GM18507 (cell line): ENCODE measurements around the gene OPN1SW.

Source experiments
- DNase-seq: peaks from one replicate; pipeline ENCODE4 v3.0.0; 2011; ENCODE audit warnings: low read depth; ENCODE audit not compliant: insufficient read length; ENCODE audit errors: extremely low spot score
- FAIRE-seq: peaks from 2 replicates; lab custom pipeline; 2011; peaks lifted over from hg19 to GRCh38; lab: Jason Lieb, UNC

Gene OPN1SW

DNA sequence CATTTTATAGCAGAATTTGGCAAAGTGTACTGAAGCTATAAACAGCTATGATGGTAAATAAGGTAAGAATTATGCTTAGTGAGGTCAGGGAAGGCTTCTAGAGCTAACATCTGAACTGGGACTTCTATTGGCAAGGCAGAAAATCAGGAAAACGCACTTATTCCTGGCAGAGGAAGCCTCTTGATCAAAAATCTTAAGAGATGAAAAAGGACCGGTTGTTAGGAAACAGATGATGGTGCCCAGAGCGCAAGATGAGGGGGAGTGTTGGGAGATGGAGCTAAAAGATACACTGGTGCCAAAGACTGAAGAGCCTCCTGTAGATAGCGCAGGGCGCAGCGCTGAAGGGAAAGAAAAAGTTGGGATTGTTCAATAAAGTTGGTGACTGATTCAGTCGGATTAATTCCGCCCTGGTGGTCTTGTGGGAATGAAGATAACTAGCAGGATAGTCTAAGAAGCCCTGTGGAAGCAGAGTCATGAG, 37.0 kb downstream of the OPN1SW start:
- peak; percentile 12 for FAIRE-seq
- no peak for DNase-seq

DNA sequence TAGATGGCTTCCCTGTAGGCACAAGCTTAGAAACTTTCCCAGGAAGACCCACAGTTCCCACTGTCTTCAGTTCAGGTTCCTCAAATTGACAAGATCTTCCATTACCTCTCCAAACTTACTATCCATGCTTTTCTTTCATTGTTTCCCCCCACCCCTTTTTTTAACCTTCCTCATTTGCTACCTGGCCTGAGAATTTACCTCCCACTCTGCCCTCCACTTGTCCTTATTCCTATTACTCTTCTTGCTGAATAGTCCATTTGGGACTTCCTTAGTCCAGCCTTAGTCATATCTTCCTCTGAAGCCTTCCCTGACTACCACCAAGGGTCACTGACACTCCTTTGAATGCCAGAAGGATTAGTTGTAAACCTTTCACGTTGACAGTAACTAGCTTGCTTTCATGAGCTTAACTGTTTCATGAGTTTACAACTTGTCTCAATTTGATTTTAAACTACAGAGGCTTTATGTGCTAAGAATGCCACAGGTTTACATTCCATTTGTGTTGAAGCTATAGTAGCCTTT, 37.7 kb downstream of the OPN1SW start:
- no peak for FAIRE-seq
- no peak for DNase-seq

DNA sequence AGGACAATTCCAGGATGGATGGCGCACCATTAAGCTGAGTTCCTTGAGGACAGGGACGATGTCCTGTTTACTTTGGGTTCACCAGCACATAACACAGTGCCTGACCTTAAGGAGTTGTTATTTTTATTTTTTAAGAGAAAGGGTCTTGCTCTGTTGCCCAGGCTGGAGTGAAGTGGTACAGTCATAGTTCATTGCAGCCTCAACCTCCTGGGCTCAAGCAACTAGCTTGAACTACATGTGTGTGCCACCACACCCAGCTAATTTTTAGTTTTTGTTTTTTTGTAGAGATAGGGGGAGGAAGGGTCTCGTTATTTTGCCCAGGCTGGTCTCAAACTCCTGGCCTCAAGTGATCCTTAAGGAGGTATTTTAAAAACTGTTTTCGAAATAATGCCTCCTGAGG, 38.2 kb downstream of the OPN1SW start:
- no peak for FAIRE-seq
- no peak for DNase-seq

DNA sequence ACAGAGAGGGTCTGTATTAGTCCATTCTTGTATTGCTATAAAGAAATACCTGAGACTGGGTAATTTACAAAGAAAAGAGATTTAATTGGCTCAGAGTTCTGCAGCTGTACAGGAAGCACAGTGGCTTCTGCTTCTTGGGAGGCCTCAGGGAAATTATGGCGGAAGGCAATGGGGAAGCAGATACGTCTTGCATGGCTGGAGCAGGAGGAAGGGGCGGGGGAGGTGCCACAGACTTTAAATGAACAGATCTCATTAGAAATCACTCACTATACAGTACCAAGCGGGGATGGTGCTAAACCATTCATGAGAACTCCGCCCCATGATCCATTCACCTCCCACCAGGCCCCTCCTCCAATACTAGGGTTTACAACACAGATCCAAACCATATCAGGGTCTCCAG, 40.2 kb downstream of the OPN1SW start:
- DNase-seq, result no peak

DNA sequence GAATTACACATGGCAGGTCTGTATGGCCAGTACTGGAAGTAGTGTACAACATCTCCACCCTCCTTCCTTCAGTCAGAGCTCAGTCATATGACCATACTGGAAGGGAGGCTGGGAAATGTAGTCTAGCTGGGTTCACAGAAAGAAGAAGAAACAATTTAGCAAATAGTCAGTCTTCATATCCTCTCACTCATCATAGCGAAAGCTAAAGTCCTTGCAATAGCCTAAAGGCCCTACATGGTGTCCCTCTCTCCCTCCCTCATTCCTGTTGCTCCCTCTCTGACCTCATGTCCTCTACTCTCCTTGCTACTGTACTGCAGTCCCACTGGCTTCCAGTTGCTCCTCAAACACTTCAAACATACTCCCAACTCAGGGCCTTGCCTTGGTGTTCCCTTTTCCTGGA, 40.7 kb downstream of the OPN1SW start:
- FAIRE-seq (no peak), DNase-seq (no peak)

More for the DNA sequence above, 40.2 kb downstream of the OPN1SW start:
- FAIRE-seq, result no peak

DNA sequence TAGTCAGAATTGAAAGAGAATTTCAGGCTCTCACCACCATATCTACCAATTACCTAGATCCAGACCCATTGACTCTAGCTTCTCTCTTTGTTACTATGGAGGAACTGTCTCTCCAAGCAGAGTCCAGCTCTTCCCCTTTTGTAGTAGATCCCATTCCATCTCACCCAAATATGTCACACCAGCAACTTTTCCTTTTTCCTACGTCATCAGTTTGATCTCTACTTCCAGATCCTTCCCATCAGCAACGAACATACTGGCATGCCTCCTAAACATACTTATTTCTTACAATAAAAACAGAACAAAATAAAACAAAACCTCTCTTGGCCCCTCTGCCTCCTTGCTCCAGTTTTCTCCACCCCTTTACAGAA, 42.3 kb downstream of the OPN1SW start:
- DNase-seq, result no peak
- FAIRE-seq, result no peak

DNA sequence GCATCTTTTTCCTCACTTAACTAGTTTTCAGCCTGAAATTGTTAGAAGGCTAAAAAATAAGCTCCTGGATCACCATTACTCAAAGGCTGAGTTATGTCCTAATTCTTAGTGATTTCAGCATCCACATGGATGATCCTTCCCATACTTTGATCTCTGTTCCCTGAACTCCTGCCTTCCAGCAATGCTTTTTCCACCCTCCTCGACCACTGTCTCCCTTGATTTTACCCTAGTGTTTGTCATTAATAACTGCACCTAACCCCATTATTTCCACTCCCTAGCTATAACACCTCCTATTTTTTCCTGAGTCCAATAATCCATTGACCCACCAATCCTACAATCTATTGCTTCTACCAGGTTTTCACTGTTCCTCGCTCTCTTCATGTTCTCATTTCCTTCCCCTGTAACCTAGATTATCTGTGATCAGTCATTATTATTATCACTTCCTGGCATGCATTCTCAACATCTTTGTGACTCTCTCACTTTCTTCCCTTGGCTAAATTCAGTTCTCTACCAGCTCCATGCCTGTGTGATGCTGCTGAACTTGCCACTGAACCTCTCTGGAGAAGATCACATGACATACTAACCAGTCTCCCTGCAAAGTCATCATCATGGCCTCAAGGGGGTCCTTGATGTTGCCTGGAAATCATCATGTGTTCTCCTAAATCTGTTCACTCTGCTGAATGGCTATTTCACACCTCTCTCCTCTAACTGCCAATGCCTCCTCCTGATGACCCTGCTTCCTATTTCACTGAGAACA, 42.9 kb downstream of the OPN1SW start:
- no peak for FAIRE-seq
- DNase-seq, result no peak

DNA sequence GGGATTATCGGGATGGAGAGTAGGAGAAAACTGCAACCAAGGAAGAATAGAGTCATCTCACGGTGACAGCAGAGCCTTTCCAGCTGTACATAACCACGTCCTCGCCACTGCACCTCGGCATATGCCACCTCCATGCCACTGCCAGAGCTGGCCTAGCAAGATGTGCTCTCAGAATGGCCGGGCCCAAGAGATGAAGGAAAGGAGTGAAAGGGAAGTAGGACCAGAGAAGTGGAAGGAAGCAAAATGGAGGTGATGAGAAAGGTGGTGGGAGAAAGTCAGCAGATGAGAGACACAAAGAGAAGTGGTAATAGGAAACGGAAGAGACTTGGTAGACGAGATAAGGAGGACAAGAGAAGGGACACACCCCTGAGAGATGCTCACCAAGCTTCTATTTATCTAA, 44.4 kb downstream of the OPN1SW start:
- DNase-seq (no peak), FAIRE-seq (no peak)

DNA sequence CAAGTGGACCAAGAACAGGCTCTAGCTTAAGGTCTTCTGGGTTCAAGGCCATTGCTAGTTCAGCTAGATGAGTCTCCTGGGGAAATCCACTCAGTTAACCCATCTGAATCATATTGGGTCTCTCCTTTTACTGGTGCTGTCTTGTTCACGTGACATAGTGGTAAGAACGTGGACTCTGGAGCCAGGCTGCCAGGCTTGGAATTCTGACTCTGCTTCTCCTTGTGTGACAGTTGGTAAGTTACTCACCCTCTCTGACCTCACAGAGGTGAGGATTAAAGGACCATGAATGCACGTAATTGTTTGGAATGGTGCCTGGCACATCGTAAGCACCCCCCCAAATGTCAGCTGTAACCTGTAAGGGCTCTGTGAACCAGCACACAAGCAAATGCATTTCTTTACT, 46.1 kb downstream of the OPN1SW start:
- DNase-seq (no peak), FAIRE-seq (no peak)

DNA sequence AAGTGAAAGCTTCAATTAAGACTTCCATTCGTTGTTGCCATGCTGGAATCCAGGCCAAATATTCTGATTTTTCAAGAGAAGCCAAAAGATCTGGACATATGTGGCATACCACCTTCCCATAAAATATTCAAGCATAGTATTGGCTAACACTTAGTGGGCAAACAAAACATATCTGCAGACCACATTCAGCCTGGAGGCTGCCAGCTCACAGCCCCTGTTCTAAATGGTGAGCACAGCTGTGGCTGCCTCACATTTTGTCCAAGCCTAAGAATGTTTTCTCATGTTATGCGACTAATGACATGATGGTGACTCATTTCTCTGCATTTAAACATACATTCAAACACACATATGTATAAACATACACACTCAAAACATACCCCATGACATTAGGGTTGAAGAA, 47.0 kb downstream of the OPN1SW start:
- no peak for DNase-seq
- FAIRE-seq, result no peak

DNA sequence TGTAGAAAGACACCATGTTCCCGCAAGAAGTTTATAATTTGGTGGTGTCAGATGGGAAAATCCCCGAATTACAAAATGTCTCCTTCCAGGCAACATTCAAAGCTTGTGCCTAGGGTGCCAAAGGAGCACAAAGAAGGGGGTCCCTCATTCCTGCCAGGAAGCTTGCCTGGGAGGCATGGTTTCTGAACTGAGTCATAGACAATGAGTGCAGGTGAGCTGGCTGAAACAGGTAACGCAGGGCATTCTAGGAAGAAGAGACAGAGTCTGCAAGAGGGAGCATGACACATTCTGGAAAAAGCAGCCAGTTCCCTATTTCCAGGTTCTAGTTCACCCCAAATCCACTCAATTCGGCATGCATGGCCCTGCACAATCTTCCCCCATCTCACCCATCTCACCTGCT, 48.4 kb downstream of the OPN1SW start:
- FAIRE-seq, result no peak

DNA sequence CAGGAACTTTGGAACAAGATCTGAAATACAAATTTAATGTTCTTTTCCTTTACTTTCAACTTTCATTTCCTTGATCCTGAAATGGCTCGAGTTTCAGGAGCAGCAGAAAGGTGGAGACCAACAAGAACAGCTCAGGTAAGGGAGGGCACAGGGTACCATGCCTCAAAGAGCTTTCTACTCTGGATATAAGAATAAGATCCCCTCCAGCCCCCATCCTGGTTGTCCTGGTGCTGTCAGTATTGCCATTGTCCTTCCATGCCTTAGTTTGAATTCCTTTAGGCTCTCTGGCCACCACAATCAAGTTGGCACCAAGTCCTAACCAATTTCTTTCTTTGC, 48.9 kb downstream of the OPN1SW start:
- no peak for FAIRE-seq
- DNase-seq, result no peak

More for the DNA sequence above, 48.4 kb downstream of the OPN1SW start:
- no peak for DNase-seq

DNA sequence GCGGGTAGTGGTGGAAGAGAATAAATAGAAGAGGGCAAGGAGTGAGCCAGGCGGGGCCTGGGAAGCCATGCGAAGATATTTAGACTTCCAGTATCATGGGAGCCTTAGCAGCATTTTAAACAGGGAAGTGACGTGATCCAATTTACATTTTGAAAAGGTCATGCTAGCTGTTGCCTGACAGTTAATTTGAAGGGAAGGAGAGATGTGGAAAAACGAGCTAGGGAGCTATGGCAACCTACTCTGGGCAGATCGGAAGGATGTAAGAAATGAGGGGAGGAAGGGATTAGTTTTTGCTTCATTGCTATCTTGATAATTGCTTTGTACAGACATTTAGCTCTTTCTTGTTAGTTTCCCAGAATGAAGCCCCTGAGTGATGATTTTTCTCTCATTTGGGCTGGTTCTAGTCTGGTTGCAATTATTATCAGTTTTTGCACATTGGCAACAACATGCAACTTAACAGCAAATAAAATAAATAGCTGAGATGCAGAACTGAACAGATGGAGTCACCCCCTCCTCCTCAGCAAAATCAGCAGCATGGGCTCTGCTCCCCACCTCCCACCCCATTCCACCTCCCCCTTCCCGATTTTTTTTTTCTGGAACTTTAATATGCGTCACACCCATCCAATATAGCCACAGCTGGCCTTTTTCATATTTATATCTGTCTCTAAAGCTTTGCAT, 49.4 kb downstream of the OPN1SW start:
- no peak for FAIRE-seq

DNA sequence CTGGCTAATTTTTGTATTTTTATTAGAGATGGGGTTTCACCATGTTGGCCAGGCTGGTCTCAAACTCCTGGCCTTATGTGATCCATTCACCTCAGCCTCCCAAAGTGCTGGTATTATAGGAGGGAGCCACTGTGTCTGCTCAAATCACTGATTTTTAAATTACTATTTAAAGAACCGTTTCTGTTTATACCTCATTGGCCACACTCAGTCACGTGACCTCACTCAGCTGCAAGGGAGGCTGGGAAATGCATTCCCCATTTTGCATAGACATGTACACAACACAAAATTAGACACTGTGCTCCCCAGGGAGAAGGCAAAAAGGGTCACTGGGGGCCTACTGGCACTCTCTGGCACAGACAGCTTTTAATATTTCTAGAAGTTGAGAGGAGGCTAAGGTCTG, 50.1 kb downstream of the OPN1SW start:
- FAIRE-seq (no peak), DNase-seq (no peak)

More for the DNA sequence above, 49.4 kb downstream of the OPN1SW start:
- no peak for DNase-seq

DNA sequence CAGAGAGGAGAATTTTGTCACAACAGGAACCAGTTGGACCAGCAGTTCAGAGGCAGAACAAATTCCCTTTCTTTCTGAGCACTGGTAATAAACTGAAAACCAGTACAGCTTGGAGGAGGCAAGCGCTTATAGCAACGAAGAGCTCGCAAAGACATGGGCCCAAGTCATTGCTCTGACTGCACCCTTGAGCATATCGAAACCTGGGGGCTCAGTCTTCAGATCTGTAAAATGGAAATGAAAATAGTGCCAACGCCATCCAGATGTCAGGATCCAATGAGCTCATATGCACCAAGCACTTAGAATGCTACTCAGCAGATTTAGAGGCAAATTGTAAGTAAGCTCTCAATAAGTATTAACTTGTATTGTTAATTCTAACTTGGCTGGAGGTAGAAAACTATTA, 50.9 kb downstream of the OPN1SW start:
- DNase-seq, result no peak
- no peak for FAIRE-seq
